ENCODE results near the gene CDC6. TPM values are rescaled to one million over a fixed set of nuclear protein-coding genes. Genes with fewer than 3 reads are reported as not detected.
A peak's percentile ranks its signal among the peaks of the same experiment; 100 is the strongest.

The CDC6 gene
- 0.99 TPM for total RNA-seq
- long read RNA-seq: 0 reads

- DNase-seq (peak; percentile 98), ATAC-seq (peak; percentile 98)
- intact Hi-C loops (cut with micrococcal nuclease): loop anchor here (10.0 kb wide), 1 partner anchor 63 kb away; no protein-coding TSS in a partner anchor
Observed at GRCh38 chr17:40287494-40288369, at the start of gene CDC6. TSS of gene CDC6 (plus strand) at chr17:40287879. CDS start at chr17:40289421, 1,542 bp downstream.

GRCh38 chr17:40241252-40241834 lies 46.3 kb upstream of the CDC6 start:
- intact Hi-C loops (cut with micrococcal nuclease): no loop called here
- no peak for DNase-seq
- no peak for ATAC-seq

GRCh38 chr17:40242774-40243173 lies 44.9 kb upstream of the CDC6 start:
- intact Hi-C loops (cut with micrococcal nuclease): no loop called here
- DNase-seq (no peak), ATAC-seq (no peak)

- ATAC-seq: no peak
- no peak for DNase-seq
- intact Hi-C loops (cut with micrococcal nuclease): no loop called here
Observed at GRCh38 chr17:40243761-40244160, 43.9 kb upstream of the CDC6 start.

GRCh38 chr17:40244255-40244654 lies 43.4 kb upstream of the CDC6 start:
- intact Hi-C loops (cut with micrococcal nuclease): no loop called here
- no peak for DNase-seq
- ATAC-seq: no peak

- intact Hi-C loops (cut with micrococcal nuclease): no loop called here
- no peak for ATAC-seq
- no peak for DNase-seq
Observed at GRCh38 chr17:40247926-40248495, 39.7 kb upstream of the CDC6 start.

- no peak for ATAC-seq
- intact Hi-C loops (cut with micrococcal nuclease): no loop called here
- no peak for DNase-seq
Observed at GRCh38 chr17:40248507-40248906, 39.2 kb upstream of the CDC6 start.

- DNase-seq: no peak
Observed at GRCh38 chr17:40251576-40251975, 36.1 kb upstream of the CDC6 start.

GRCh38 chr17:40253565-40253964 lies 34.1 kb upstream of the CDC6 start:
- intact Hi-C loops (cut with micrococcal nuclease): no loop called here
- no peak for ATAC-seq
- no peak for DNase-seq

More at GRCh38 chr17:40251576-40251975, 36.1 kb upstream of the CDC6 start:
- intact Hi-C loops (cut with micrococcal nuclease): no loop called here
- ATAC-seq: peak; percentile 79

- DNase-seq (no peak), ATAC-seq (no peak)
- intact Hi-C loops (cut with micrococcal nuclease): no loop called here
Observed at GRCh38 chr17:40259505-40259904, 28.2 kb upstream of the CDC6 start.

- no peak for DNase-seq
- peak; percentile 35 for ATAC-seq
- intact Hi-C loops (cut with micrococcal nuclease): no loop called here
Observed at GRCh38 chr17:40260528-40260927, 27.2 kb upstream of the CDC6 start.

- DNase-seq: no peak
- no peak for ATAC-seq
- intact Hi-C loops (cut with micrococcal nuclease): no loop called here
Observed at GRCh38 chr17:40264458-40265185, 23.1 kb upstream of the CDC6 start.

GRCh38 chr17:40265337-40265736 lies 22.3 kb upstream of the CDC6 start:
- intact Hi-C loops (cut with micrococcal nuclease): no loop called here
- DNase-seq (no peak), ATAC-seq (no peak)

- no peak for DNase-seq
- intact Hi-C loops (cut with micrococcal nuclease): no loop called here
- no peak for ATAC-seq
Observed at GRCh38 chr17:40266882-40267281, 20.8 kb upstream of the CDC6 start.

GRCh38 chr17:40268141-40268712 lies 19.5 kb upstream of the CDC6 start:
- intact Hi-C loops (cut with micrococcal nuclease): no loop called here

GRCh38 chr17:40278414-40278813 lies 9.3 kb upstream of the CDC6 start:
- DNase-seq: no peak
- intact Hi-C loops (cut with micrococcal nuclease): no loop called here
- no peak for ATAC-seq

More at GRCh38 chr17:40268141-40268712, 19.5 kb upstream of the CDC6 start:
- DNase-seq (no peak), ATAC-seq (no peak)

GRCh38 chr17:40279402-40279801 lies 8.3 kb upstream of the CDC6 start:
- no peak for DNase-seq

GRCh38 chr17:40281663-40282062 lies 6.0 kb upstream of the CDC6 start:
- ATAC-seq (no peak), DNase-seq (no peak)
- intact Hi-C loops (cut with micrococcal nuclease): loop anchor here (10.0 kb wide), 1 partner anchor 57 kb away; no protein-coding TSS in a partner anchor

More at GRCh38 chr17:40279402-40279801, 8.3 kb upstream of the CDC6 start:
- intact Hi-C loops (cut with micrococcal nuclease): no loop called here
- ATAC-seq: no peak

GRCh38 chr17:40283662-40284061 lies 4.0 kb upstream of the CDC6 start:
- ATAC-seq (no peak), DNase-seq (no peak)
- intact Hi-C loops (cut with micrococcal nuclease): loop anchor here (10.0 kb wide), 1 partner anchor 59 kb away; no protein-coding TSS in a partner anchor
